Loucy (cell line): ENCODE measurements around the gene FFAR1.

ENCODE experiments used
- H2AFZ ChIP-seq: fragments of 200-600 bp; sonication (generic); 2 replicates; pipeline ENCODE4 v1.6.0; 2016; ENCODE audit warnings: antibody characterized with exemption, mild to moderate bottlenecking, low read length, moderate library complexity
- H3F3A ChIP-seq: fragments of 200-600 bp; 2 replicates; pipeline ENCODE4 v1.6.0; 2016; ENCODE audit warnings: antibody characterized with exemption, low read depth, mild to moderate bottlenecking
- H3K27me3 ChIP-seq: fragments of 200-600 bp; sonication (generic); 2 replicates; pipeline ENCODE4 v1.6.1; 2014; ENCODE audit warnings: low read length, mild to moderate bottlenecking; ENCODE audit not compliant: insufficient read depth, poor library complexity, severe bottlenecking
- H3K36me3 ChIP-seq: fragments of 200-600 bp; sonication (generic); 2 replicates; pipeline ENCODE4 v1.6.1; 2016; ENCODE audit warnings: low read length; ENCODE audit not compliant: insufficient read depth
- H3K4me1 ChIP-seq: fragments of 200-600 bp; sonication (generic); 2 replicates; pipeline ENCODE4 v1.5.1; 2014; ENCODE audit warnings: low read length, mild to moderate bottlenecking; ENCODE audit not compliant: insufficient read depth, poor library complexity, severe bottlenecking
- H3K4me2 ChIP-seq: fragments of 200-600 bp; sonication (generic); 2 replicates; pipeline ENCODE4 v1.6.0; 2014; ENCODE audit warnings: antibody characterized with exemption, low read length, low read depth, mild to moderate bottlenecking; ENCODE audit not compliant: poor library complexity, severe bottlenecking
- H3K4me3 ChIP-seq: fragments of 200-600 bp; sonication (generic); 2 replicates; pipeline ENCODE4 v1.5.1; 2014; ENCODE audit warnings: low read length, mild to moderate bottlenecking, mixed read lengths; ENCODE audit not compliant: poor library complexity, severe bottlenecking
- H3K79me2 ChIP-seq: fragments of 200-600 bp; sonication (generic); 2 replicates; pipeline ENCODE4 v1.6.1; 2014; ENCODE audit warnings: low read length; ENCODE audit not compliant: insufficient read depth
- H3K9ac ChIP-seq: fragments of 200-600 bp; sonication (generic); 2 replicates; pipeline ENCODE4 v1.6.0; 2014; ENCODE audit warnings: mild to moderate bottlenecking, low read depth, low read length, moderate library complexity; ENCODE audit not compliant: poor library complexity, severe bottlenecking
- H3K9me2 ChIP-seq: fragments of 200-600 bp; sonication (generic); replicated peaks from 2 replicates; pipeline ENCODE4 v1.6.1; 2016; ENCODE audit warnings: low read depth, low read length, mixed read lengths
- H3K9me3 ChIP-seq: fragments of 200-600 bp; sonication (generic); 2 replicates; pipeline ENCODE4 v1.6.1; 2014; ENCODE audit warnings: mild to moderate bottlenecking, antibody characterized with exemption, low read length, low read depth; ENCODE audit not compliant: insufficient read depth
- H4K20me1 ChIP-seq: fragments of 200-600 bp; sonication (generic); 2 replicates; pipeline ENCODE4 v1.6.0; 2014; ENCODE audit warnings: antibody characterized with exemption, low read length, mild to moderate bottlenecking; ENCODE audit not compliant: insufficient read depth, poor library complexity, severe bottlenecking
- CTCF ChIP-seq: fragments of 200-600 bp; sonication (generic); conservative IDR thresholded peaks from 2 replicates; pipeline ENCODE4 v1.5.1; 2014; ENCODE audit warnings: mild to moderate bottlenecking, antibody characterized with exemption, low read length
- EZH2phosphoT487 ChIP-seq: fragments of 200-600 bp; IDR thresholded peaks from 2 replicates; pipeline ENCODE4 v1.6.1; 2018; ENCODE audit warnings: antibody characterized with exemption, mild to moderate bottlenecking, moderate library complexity, borderline replicate concordance

The FFAR1 gene

GRCh38 chr19:35381926-35382325 is 34.2 kb downstream of the FFAR1 start:
- Histone ChIP-seq H3K79me2 (no peaks in the 10 kb centered on the region), H3K4me1 (no peaks in the 10 kb centered on the region), H4K20me1 (no peaks in the 10 kb centered on the region), H3K4me2 (no peak overlapping the region), H3K9ac (no peak overlapping the region), H3K9me3 (peaks cover 6% of the 10 kb centered on the region; the same call in 1 of the 2 replicates), H3K27me3 (no peaks in the 10 kb centered on the region), H3F3A (no peaks in the 10 kb centered on the region), H3K36me3 (no peaks in the 10 kb centered on the region), H3K9me2 (no peaks in the 10 kb centered on the region), H3K4me3 (no peak overlapping the region), H2AFZ (no peak overlapping the region)
- TF ChIP-seq CTCF = no peak
- no peak for TF ChIP-seq EZH2phosphoT487

- Histone ChIP-seq H3K9ac (no peak overlapping the region), H3K9me3 (peaks cover 8% of the 10 kb centered on the region), H3K4me1 (no peaks in the 10 kb centered on the region), H2AFZ (no peak overlapping the region), H3K36me3 (no peaks in the 10 kb centered on the region), H3F3A (no peaks in the 10 kb centered on the region), H3K4me2 (no peak overlapping the region), H3K4me3 (no peak overlapping the region), H3K27me3 (no peaks in the 10 kb centered on the region), H3K79me2 (no peaks in the 10 kb centered on the region), H3K9me2 (no peaks in the 10 kb centered on the region), H4K20me1 (no peaks in the 10 kb centered on the region)
- TF ChIP-seq CTCF (no peak), EZH2phosphoT487 (no peak)
Observed at GRCh38 chr19:35383536-35383935, 35.8 kb downstream of the FFAR1 start.

- H4K20me1 ChIP-seq = no peaks in the 10 kb centered on the region
- no peak overlapping the region for H3K4me3 ChIP-seq
- H3K9me3 ChIP-seq = peaks cover 8% of the 10 kb centered on the region
- H3K9ac ChIP-seq = no peak overlapping the region
- no peaks in the 10 kb centered on the region for H3K79me2 ChIP-seq
- no peaks in the 10 kb centered on the region for H3K36me3 ChIP-seq
- no peak overlapping the region for H3K4me2 ChIP-seq
- H3K9me2 ChIP-seq = no peaks in the 10 kb centered on the region
- TF ChIP-seq EZH2phosphoT487 (no peak), CTCF (no peak)
- no peaks in the 10 kb centered on the region for H3F3A ChIP-seq
- no peaks in the 10 kb centered on the region for H3K27me3 ChIP-seq
- H2AFZ ChIP-seq = no peak overlapping the region
- H3K4me1 ChIP-seq = peaks cover 6% of the 10 kb centered on the region
Observed at GRCh38 chr19:35388277-35389054, 40.8 kb downstream of the FFAR1 start.
